AG20443 (cell line): ENCODE measurements around the gene OGDHL.

ENCODE experiments used
- DNase-seq: peaks from one replicate; pipeline ENCODE4 v3.0.0; 2012; ENCODE audit warnings: low spot score, mixed read lengths

The OGDHL gene

DNA sequence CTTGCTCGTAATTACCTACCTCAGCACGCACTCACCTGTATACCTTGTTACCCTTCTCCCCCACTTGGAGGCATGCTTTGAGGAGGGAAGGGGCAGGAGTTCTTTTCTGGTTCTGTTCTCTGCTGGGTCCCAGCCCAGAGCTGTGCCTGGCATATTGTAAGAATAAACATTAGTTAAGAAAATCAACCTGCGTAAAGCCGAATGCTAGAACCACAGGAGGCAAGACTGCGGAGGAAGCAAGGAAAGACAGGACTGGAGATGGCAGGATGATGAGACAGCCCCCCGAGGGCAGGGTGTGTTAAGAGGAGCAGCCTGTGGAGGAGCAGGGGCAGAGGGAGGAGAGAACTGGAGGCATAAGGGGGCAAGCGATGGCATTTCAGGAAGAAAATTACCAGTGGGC lies 73.2 kb downstream of the OGDHL start:
- DNase-seq = no peak

GRCh38 chr10:49688261-49688846 lies 73.8 kb downstream of the OGDHL start:
- DNase-seq = no peak

- no peak for DNase-seq
Measured at GRCh38 chr10:49686651-49687050, 75.5 kb downstream of the OGDHL start.
